GM12878 (cell line): Measurements from ENCODE around the gene CNR1. TPM values are rescaled to one million over a fixed set of nuclear protein-coding genes. Genes with fewer than 3 reads are reported as not detected.

Source experiments
- ASH2L ChIP-seq: fragments of 300-600, 200-600 bp; sonication (generic); IDR thresholded peaks from 2 replicates; pipeline ENCODE4 v1.6.1; 2017; ENCODE audit warnings: low read depth, mild to moderate bottlenecking, borderline replicate concordance
- CBFB ChIP-seq: IDR thresholded peaks from 2 replicates; pipeline ENCODE4 v1.6.1; 2016; ENCODE audit warnings: antibody characterized with exemption, low read depth
- CHD1 ChIP-seq: IDR thresholded peaks from 2 replicates; pipeline ENCODE4 v1.6.1; 2012; ENCODE audit warnings: low read depth, low read length, improper control_type of control experiment
- CHD4 ChIP-seq: fragments of 200-600 bp; sonication (generic); IDR thresholded peaks from 2 replicates; pipeline ENCODE4 v1.6.1; 2016; ENCODE audit warnings: mild to moderate bottlenecking
- CREM ChIP-seq: IDR thresholded peaks from 2 replicates; pipeline ENCODE4 v1.6.1; 2014; ENCODE audit warnings: antibody characterized with exemption, low read depth
- EGR1 ChIP-seq, 2 experiments: IDR thresholded peaks; 1 replicate in 1 of 2; 2 replicates in 1 of 2; pipeline ENCODE4 v1.6.1; 2011 to 2012; ENCODE audit warnings: low read depth in 2 of 2, low read length in 2 of 2, borderline replicate concordance in 1 of 2, mild to moderate bottlenecking in 1 of 2, moderate library complexity in 1 of 2
- EZH2 ChIP-seq: IDR thresholded peaks from 2 replicates; pipeline ENCODE4 v1.6.1; 2012; ENCODE audit warnings: low read depth, mild to moderate bottlenecking, control low read depth, inconsistent platforms, low read length, borderline replicate concordance; ENCODE audit not compliant: control insufficient read depth
- GABPA ChIP-seq: IDR thresholded peaks from 2 replicates; pipeline ENCODE4 v1.6.1; 2014; ENCODE audit warnings: antibody characterized with exemption, low read depth, mild to moderate bottlenecking, inconsistent platforms
- GATAD2B ChIP-seq: fragments of 450-650 bp; conservative IDR thresholded peaks from 2 replicates; pipeline ENCODE4 v1.6.1; 2017; ENCODE audit warnings: low read depth, mild to moderate bottlenecking, moderate library complexity
- HDAC6 ChIP-seq: fragments of 200-600 bp; sonication (generic); IDR thresholded peaks from one replicate; pipeline ENCODE4 v1.8.0; 2017; ENCODE audit warnings: antibody characterized with exemption; ENCODE audit not compliant: unreplicated experiment
- KDM1A ChIP-seq: fragments of 200-600 bp; sonication (generic); IDR thresholded peaks from 2 replicates; pipeline ENCODE4 v1.6.1; 2016; ENCODE audit warnings: borderline replicate concordance
- MEF2B ChIP-seq: fragments of 450-650 bp; IDR thresholded peaks from 2 replicates; pipeline ENCODE4 v1.6.1; 2018; ENCODE audit warnings: mild to moderate bottlenecking, moderate library complexity; ENCODE audit not compliant: partially characterized antibody, poor library complexity, severe bottlenecking
- PAX5 ChIP-seq: IDR thresholded peaks from 2 replicates; pipeline ENCODE4 v1.6.1; 2011; ENCODE audit warnings: low read depth, low read length, borderline replicate concordance
- POU2F2 ChIP-seq: IDR thresholded peaks from 3 replicates; pipeline ENCODE4 v1.6.1; 2011; ENCODE audit warnings: low read depth, mild to moderate bottlenecking, low read length, borderline replicate concordance
- RB1 ChIP-seq: fragments of 450-650 bp; formaldehyde crosslinking; IDR thresholded peaks from 2 replicates; pipeline ENCODE4 v1.6.1; 2017; ENCODE audit warnings: mild to moderate bottlenecking, borderline replicate concordance
- SREBF1 ChIP-seq: IDR thresholded peaks from 2 replicates; pipeline ENCODE4 v1.6.1; 2012; ENCODE audit warnings: mild to moderate bottlenecking, low read length
- STAT1 ChIP-seq: fragments of 450-650 bp; conservative IDR thresholded peaks from 2 replicates; pipeline ENCODE4 v1.6.1; 2014; ENCODE audit warnings: antibody characterized with exemption, mild to moderate bottlenecking
- STAT3 ChIP-seq: IDR thresholded peaks from 2 replicates; pipeline ENCODE4 v1.6.1; 2011; ENCODE audit warnings: low read depth, low read length, improper control_type of control experiment
- TCF12 ChIP-seq: IDR thresholded peaks from 2 replicates; pipeline ENCODE4 v1.6.1; 2011; ENCODE audit warnings: low read depth, mild to moderate bottlenecking, low read length
- ZBED1 ChIP-seq: IDR thresholded peaks from 2 replicates; pipeline ENCODE4 v1.6.1; 2016; ENCODE audit warnings: borderline replicate concordance
- ZNF217 ChIP-seq: fragments of 450-650 bp; IDR thresholded peaks from 2 replicates; pipeline ENCODE4 v1.6.1; 2017; ENCODE audit warnings: antibody characterized with exemption, mild to moderate bottlenecking
- ZSCAN29 ChIP-seq: fragments of 450-650 bp; IDR thresholded peaks from 2 replicates; pipeline ENCODE4 v1.6.1; 2017; ENCODE audit warnings: mild to moderate bottlenecking, moderate library complexity
- ZZZ3 ChIP-seq: IDR thresholded peaks from 2 replicates; pipeline ENCODE4 v1.6.1; 2011; ENCODE audit warnings: low read depth; ENCODE audit not compliant: control insufficient read depth, insufficient read length
- polyA plus RNA-seq, 11 experiments: library from polyadenylated mRNA; depleted of rRNA in 4 of 11; unstranded in 6 of 11; stranded (reverse) in 5 of 11; fragments of >200 nt; fragmentation: Nextera tagmentation in 4 of 11; fragmentation: Illumina TruSeq in 1 of 11; extraction: Ambion mirVana in 4 of 11; extraction: Trizol in 1 of 11; gene quantifications; 1 replicate in 1 of 11; 2 replicates in 10 of 11; pipeline versions ENCODE4 v1.2.1 to v1.2.3, GENCODE V29; 2011 to 2016; ENCODE audit warnings: inconsistent platforms in 2 of 11, missing spikeins in 2 of 11, low read depth in 1 of 11
- total RNA-seq, 4 experiments: library from RNA; depleted of rRNA in 3 of 4; stranded (reverse); fragments of >200 nt in 3 of 4; fragmentation: Illumina TruSeq in 1 of 4; extraction: Trizol in 1 of 4; gene quantifications; 2 replicates each; pipeline versions ENCODE4 v1.2.1 to v1.2.3, GENCODE V29; 2013 to 2021
- TF ChIP-seq, protein P1 (sequence below): IDR thresholded peaks from 2 replicates; pipeline ENCODE4 v1.6.1; 2012; ENCODE audit warnings: low read depth, low read length, improper control_type of control experiment
- TF ChIP-seq, protein P2 (sequence below): IDR thresholded peaks from 2 replicates; pipeline ENCODE4 v1.6.1; 2012; ENCODE audit warnings: low read depth, low read length, improper control_type of control experiment
- TF ChIP-seq, protein P3 (sequence below): fragments of 450-650 bp; IDR thresholded peaks from 2 replicates; pipeline ENCODE4 v1.6.1; 2014; ENCODE audit warnings: mild to moderate bottlenecking
- TF ChIP-seq, protein P4 (sequence below): IDR thresholded peaks from 2 replicates; pipeline ENCODE4 v1.6.1; 2011; ENCODE audit warnings: low read depth, low read length, improper control_type of control experiment, borderline replicate concordance
- TF ChIP-seq, protein P5 (sequence below): IDR thresholded peaks from 2 replicates; pipeline ENCODE4 v1.6.1; 2012; ENCODE audit warnings: low read length, inconsistent platforms

The CNR1 gene
- total and polyA plus RNA-seq, 10 of the 15 experiments (the other 5 are each of a cell fraction or from before 2014, with no cell fraction given) = 2.2 to 15.4 (median 8.5) TPM

DNA sequence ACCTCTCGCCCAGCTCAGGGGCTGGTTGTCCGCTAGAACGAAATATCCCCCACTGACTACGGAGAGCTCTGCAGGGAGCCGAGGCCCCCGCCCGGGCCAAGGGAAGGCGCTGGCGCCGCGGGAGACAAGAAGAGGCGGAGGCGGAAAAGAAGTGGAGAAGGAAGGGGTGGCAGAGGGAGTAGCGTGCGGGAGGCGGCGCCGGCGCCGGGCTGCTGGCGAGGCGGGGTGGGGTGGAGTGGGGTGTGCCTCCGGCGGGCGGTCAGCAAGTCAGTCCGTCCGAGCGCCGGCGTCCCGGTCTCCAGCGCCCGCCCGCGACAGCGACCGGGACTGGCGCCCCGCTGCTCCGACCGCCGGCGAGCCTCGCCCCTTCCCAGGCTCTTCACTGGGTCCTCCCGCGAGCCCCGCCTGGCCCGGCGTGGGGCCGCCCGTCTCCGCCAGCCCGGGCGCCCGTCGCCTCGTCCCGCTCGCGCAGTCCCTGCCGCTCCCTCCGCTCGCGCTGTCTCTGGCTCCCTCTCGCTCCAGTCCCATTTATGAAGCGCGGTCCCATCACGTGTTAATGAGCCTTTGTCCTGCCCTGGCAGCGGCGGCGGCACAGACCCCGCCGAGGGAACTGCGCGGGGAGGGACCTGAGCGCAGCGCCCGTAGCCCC is at the start of gene CNR1 (continued):
- TF ChIP-seq POU2F2 = 0 out of 3 replicates have a peak, but pooled peaks have one; percentile 5
- TF ChIP-seq, protein P1, sequence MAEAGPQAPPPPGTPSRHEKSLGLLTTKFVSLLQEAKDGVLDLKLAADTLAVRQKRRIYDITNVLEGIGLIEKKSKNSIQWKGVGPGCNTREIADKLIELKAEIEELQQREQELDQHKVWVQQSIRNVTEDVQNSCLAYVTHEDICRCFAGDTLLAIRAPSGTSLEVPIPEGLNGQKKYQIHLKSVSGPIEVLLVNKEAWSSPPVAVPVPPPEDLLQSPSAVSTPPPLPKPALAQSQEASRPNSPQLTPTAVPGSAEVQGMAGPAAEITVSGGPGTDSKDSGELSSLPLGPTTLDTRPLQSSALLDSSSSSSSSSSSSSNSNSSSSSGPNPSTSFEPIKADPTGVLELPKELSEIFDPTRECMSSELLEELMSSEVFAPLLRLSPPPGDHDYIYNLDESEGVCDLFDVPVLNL = no peak
- no peak for TF ChIP-seq HDAC6
- TF ChIP-seq, protein P2, sequence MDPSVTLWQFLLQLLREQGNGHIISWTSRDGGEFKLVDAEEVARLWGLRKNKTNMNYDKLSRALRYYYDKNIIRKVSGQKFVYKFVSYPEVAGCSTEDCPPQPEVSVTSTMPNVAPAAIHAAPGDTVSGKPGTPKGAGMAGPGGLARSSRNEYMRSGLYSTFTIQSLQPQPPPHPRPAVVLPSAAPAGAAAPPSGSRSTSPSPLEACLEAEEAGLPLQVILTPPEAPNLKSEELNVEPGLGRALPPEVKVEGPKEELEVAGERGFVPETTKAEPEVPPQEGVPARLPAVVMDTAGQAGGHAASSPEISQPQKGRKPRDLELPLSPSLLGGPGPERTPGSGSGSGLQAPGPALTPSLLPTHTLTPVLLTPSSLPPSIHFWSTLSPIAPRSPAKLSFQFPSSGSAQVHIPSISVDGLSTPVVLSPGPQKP = no peak
- no peak for TF ChIP-seq RB1
- TF ChIP-seq ASH2L = no peak
- TF ChIP-seq CHD1 = no peak
- no peak for TF ChIP-seq PAX5
- no peak for TF ChIP-seq ZZZ3
- peak; percentile 80 for TF ChIP-seq ZNF217
- no peak for TF ChIP-seq CHD4
- no peak for TF ChIP-seq MEF2B
- TF ChIP-seq TCF12 = no peak
- peak; percentile 59; the same call in 1 of the 2 replicates for TF ChIP-seq GATAD2B
- TF ChIP-seq ZBED1 = 0 out of 2 replicates have a peak, but pooled peaks have one; percentile 7
- no peak for TF ChIP-seq CBFB
- no peak for TF ChIP-seq STAT3
- TF ChIP-seq KDM1A = no peak
- no peak for TF ChIP-seq SREBF1
- TF ChIP-seq, protein P3, sequence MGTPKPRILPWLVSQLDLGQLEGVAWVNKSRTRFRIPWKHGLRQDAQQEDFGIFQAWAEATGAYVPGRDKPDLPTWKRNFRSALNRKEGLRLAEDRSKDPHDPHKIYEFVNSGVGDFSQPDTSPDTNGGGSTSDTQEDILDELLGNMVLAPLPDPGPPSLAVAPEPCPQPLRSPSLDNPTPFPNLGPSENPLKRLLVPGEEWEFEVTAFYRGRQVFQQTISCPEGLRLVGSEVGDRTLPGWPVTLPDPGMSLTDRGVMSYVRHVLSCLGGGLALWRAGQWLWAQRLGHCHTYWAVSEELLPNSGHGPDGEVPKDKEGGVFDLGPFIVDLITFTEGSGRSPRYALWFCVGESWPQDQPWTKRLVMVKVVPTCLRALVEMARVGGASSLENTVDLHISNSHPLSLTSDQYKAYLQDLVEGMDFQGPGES = no peak
- no peak for TF ChIP-seq STAT1
- no peak for TF ChIP-seq ZSCAN29
- no peak for TF ChIP-seq EGR1 (IDR thresholded peaks at IDR 0.05; ENCODE audit: borderline replicate concordance in 1 of 2, low read depth in 2 of 2, low read length in 2 of 2)
- TF ChIP-seq, protein P4, sequence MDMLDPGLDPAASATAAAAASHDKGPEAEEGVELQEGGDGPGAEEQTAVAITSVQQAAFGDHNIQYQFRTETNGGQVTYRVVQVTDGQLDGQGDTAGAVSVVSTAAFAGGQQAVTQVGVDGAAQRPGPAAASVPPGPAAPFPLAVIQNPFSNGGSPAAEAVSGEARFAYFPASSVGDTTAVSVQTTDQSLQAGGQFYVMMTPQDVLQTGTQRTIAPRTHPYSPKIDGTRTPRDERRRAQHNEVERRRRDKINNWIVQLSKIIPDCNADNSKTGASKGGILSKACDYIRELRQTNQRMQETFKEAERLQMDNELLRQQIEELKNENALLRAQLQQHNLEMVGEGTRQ = peak; percentile 1; the same call in 1 of the 2 replicates
- TF ChIP-seq GABPA = no peak
- TF ChIP-seq, protein P5, sequence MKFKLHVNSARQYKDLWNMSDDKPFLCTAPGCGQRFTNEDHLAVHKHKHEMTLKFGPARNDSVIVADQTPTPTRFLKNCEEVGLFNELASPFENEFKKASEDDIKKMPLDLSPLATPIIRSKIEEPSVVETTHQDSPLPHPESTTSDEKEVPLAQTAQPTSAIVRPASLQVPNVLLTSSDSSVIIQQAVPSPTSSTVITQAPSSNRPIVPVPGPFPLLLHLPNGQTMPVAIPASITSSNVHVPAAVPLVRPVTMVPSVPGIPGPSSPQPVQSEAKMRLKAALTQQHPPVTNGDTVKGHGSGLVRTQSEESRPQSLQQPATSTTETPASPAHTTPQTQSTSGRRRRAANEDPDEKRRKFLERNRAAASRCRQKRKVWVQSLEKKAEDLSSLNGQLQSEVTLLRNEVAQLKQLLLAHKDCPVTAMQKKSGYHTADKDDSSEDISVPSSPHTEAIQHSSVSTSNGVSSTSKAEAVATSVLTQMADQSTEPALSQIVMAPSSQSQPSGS = no peak
- TF ChIP-seq EZH2 = no peak
- TF ChIP-seq CREM = no peak
